ENCODE measurements around the gene POLR2M.

POLR2M gene

DNA sequence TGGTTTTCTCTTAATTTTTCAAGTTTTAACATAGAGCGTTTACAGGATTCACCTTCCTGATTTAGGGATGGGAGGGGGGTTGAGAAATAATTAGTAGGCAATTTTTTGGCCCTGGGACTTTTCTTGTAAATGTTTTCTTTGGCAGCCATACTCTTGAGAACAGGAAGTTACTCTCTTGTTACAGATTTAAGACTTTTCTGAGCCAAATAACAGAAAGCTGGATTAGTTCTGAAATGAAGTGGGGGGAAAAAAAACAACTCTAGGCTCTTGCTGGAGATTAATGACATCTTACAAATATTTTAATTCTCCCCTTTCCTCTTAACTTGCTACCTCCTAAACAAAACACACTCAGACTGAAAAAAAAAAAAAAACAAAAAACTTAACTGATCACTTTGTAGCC lies 13.8 kb upstream of the POLR2M start:
- DNase-seq (ENCODE audit: low spot score): no peak

DNA sequence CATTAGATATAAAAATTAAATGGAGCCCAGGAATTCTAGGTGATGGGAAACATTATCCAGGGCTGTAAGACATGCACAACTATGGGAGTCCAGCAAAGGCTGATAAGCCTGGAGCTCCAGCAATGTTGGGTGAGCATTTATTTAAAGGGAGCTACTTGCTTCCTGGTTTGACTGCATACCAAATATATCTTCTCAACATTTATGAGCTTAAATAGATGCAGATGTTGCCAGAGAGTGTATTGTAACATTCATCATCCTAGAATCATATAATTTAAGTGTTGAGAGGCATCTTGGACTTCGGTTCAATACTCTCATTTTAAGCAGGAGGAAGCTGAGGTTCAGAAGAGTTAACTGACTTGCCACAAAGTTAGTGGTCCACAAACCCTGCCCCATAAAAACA lies 12.2 kb upstream of the POLR2M start:
- no peak for DNase-seq (ENCODE audit: low spot score)

DNA sequence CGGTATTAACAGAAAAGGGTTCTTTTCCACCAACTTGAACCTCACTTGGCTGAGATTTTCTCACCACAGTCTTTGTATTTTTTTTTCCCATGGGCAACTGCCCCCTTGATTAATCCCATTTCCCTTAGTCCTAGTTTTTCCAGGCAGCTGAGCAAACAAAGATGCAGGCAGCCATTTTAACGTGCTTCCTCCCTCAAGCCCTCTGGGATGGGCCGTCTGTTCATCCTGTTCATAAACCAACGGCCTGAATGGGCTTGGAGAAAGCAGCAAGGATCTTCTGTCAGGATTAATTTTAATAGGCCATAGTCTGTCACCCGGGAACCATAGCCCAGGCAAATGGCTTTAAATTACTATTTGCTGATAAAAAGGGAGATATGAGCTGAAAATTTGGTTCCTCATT lies 10.4 kb upstream of the POLR2M start:
- DNase-seq (ENCODE audit: low spot score): no peak

DNA sequence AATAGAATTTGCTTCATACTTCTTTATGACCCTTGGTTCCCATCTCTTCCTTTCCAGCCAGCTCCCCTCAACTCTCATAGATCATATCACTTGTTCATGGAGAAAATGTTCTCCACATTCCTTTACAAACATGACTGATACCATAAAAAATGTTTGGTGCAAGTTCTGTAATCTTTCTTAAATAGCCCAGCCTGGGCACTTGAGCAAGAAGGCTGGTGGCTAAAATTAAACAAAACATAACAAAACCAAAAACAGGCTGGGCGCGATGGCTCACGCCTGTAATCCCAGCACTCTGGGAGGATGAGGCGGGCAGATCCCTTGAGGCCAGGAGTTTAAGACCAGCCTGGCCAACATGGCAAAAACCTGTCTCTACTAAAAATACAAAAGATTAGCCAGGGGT lies 8.9 kb upstream of the POLR2M start:
- no peak for DNase-seq (ENCODE audit: low spot score)

DNA sequence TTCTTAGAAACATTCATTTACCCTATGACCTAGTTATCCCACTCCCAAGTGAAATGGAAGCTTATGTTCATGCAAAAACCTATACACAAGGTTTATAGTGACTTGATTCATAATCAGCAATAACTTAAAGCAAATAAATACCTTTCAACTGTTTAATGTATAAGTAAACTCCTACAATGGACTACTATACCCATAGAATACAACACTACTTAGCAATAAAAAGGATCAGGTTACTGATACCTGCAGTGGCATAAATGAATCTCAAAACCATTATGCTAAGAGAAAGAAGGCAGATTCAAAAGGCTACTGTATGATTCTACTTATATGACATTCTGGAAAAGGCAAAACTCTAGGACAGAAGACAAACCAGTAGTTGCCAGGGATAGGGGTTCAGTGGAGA lies 8.3 kb upstream of the POLR2M start:
- no peak for DNase-seq (ENCODE audit: low spot score)

DNA sequence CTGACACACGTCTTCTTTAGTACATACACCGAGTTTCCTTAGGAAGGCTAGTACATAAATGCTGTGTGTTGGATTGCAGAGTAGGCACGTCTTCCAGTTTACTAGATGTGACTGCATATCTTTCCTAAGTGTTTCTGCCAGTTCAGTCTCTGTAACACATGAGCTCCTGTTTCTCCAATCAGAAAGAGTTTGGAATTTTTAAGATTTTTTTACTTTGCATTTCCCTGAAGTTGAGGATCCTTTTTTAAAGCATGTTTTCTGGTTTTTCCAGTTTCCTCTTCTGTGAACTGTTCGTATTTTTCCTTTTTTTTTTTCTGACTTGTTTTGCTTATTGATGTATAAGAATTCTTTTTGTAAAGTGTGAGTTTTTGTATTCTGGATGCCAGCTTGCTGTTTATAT lies 7.5 kb upstream of the POLR2M start:
- DNase-seq (ENCODE audit: low spot score): no peak

DNA sequence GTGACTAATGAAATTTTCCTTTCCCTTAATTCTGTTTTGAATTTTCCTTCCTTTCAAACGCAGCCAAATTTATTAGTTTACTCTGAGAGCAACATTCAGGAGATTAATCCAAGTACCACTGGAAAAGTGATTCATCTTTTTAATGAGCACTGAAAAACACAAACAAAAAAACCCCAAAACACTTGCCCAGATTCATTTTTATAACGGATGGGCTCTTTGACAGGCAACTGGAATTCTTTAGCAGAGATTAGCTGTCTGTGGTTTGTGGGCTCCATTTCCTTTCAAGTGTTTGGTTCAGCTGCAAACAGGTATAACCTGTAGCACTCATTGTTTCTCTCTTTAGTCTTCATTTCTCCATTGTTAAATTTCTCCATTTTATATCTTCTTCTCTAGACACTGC lies 3.1 kb upstream of the POLR2M start:
- no peak for DNase-seq (ENCODE audit: low spot score)

DNA sequence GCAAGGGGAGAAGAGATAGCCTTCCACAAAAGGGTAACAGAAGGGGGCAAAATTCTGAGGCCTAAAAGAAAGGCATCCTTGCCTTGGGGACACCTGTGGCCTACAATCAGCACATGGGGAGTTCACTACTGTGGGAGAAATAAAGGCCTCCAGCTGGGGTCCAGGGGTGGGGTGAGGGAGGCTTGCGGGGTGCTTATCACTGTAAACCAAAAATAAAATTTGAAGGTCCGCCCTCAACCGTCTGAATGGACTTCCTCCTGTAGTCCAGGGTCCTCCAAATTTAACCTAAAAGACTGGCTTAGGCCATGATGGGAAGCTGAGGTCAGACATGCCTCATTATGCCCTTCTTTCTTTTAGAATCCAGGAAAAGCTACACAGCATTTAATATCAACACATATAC lies 2.1 kb upstream of the POLR2M start:
- no peak for DNase-seq (ENCODE audit: low spot score)

DNA sequence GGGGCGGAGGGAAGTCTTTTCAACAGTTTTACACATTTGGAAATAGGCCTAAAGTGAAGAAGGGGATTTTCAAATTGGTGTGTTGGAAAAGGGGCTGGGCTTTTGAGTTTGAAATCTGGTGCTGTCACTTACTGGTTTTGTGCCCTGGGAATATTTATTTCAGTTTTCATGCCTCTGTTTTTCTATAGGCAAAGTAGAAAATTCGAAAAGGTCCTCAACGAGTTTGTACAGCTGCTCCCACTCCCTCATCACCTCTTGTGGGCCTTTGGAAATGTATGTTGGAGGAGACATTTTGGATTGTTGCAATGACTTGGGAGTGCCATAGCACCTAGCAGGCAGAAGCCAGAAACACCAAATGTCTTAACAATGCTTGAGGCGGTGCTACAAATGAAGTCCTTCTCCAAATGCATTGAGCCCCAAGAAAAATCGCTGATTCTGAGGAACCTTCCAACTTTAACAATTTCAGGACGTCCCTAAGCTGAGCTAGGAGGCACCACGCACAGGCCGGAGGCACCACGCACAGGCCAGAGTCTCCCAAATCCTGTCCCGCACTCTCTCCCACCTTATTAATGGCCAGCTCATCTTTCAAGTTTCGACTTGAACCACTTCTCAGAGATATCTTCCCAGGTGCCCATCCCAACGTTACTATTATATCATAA lies 639 bp upstream of the POLR2M start:
- no peak for DNase-seq (ENCODE audit: low spot score)

DNA sequence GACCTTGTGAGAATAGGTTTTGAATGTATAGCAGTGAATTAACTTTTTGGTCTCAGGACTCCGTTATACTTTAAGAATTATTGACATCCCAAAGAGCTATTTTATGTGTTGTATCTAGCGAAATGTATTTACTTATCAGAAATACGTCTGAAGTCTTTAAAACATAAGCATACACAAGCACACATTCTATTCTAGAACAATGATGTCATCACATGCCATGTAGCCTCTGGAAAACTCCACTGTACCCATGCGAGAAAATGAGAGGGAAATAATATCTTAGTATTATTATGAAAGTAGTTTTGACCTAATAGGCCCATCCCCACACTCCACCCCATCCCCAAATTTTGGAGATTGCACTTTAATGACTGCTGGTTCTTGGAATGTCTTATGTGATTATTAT lies 1.5 kb downstream of the POLR2M start:
- DNase-seq (ENCODE audit: low spot score): no peak

DNA sequence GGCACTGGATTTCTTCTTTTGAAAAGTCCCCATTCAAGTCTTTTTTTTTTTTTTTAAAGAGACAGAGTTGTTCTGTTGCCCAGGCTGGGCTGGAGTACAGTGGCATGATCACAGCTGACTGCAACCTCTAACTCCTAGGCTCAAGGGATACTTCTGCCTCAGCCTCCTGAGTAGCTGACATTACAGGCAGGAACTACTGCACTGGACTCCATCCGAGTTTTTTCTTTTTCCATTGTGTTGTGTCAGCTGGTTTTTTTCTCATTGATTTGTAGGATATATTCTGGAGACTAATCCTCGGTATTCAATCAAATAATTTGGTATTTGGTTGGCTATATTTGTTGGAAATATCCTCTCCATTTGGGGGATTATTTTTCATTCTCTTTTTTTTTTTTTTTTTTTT lies 11.8 kb downstream of the POLR2M start:
- DNase-seq (ENCODE audit: low spot score): no peak

DNA sequence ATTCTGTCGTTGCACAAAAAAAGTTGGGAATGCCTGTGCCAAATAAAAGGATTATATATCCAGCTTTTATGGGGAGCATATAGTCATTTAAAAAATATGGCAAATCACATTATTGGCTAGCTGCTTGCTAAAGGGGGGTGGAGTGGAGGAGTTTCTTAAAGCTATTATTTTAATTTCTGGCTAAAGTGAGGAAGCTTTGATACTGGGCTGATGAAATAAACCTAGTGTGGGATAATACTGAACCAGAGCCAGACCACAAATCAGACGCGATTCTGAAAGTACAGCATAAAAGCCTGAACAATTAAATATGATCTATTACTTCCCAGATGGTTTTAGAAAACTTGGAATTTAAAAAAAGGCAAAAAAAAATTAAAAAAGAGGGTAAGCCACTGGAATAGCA lies 14.4 kb downstream of the POLR2M start:
- no peak for DNase-seq (ENCODE audit: low spot score)

DNA sequence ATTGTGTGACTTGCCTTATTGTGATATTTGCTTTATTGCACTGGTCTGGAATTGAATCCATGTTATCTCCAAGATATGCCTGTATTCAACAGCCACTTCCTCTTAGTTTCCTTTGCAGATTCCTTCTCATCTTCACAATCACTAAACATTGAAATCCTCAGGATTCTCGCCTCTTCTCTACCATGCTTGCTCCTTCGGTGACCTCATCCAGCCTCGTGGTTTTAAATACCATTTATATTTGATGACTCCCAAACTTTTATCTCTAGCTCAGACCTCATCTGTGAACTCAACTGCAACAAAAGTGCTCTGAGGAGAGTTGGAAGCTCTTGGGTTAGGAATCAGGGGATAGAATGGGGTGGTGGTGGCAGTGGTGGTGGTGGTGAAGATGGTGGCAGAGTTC lies 19.9 kb downstream of the POLR2M start:
- DNase-seq (ENCODE audit: low spot score): no peak

DNA sequence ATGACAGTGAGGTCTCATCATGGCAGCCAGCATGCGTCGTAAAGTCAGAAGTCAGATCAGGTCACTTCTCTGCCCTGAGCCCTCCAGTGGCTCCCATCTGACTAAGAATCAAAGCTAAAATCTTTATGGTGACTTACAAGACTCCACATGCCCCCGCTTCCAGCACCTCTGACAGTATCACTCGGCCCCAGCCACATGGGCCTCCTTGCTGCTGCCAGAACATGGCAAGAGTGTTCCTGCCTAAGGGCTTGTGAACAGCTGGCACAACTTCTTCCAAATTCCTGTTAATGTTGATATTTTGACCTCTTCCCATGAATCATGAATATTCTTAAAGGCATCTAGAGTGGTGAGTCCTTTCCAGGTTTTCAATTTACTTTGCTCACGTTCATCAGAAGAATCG lies 20.5 kb downstream of the POLR2M start:
- no peak for DNase-seq (ENCODE audit: low spot score)

DNA sequence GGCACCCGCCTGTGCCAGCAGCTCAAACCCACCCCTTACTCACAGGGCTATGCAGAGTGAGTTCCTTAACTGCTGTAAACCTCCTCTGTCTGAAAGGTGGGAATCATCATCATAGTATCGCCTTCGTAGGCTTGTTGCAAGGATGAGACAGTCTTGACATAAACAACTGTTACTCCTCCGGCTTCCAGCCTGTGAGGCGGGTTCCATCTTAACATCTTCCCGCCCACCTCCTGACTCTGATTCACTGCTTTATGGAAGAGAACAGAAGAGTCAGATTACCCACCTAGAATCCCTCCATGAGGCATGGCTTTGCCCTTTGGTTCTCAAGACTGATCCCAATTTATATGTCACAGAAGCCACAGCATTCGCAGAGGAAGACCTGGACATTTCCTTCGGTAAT lies 21.9 kb downstream of the POLR2M start:
- DNase-seq (ENCODE audit: low spot score): no peak

DNA sequence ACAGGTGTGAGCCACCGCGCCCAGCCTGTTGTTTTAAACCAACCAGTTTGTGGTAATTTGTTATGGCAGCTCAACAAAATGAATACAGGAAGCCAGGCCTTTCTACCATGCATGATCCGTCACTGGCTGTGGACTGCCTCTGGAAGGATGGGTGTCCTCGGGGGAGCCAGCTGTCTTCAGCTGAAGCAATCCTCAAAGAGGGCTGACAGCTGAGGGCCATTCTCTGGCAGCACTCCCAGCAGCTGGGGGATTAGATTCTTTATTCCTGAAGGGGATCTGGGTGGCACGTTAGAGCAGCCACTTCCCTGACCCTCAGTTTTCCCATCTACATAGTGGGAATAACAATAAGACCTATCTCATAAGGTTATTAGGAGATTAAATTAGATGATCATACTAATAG lies 24.4 kb downstream of the POLR2M start:
- DNase-seq (ENCODE audit: low spot score): no peak

DNA sequence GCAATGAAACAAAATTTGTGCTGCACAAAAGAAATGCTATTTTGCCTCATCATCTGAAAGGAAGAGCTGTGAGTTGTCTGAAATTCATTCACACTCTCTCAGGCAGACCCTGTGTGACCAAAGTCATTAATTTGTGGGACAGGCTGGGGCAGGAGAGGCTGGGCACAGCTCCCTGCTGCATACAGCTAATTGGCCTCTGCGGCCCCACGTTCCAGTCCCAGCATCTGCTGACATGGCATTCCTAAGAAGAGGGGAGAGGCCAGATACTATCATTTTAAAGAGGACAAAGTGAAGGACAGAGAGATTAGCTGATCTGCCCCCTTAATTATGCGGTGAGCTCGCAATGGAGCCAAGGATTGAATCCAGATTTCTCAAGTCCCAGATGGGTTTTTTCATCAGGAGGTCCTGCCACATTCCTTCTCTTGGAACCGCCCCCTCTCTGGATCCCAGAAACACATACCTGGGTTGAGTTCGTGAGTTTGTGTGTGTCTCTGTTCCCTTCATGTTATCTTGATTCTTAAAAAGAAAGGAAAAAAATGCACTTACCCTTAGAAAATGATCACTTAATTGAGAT lies 25.1 kb downstream of the POLR2M start:
- no peak for DNase-seq (ENCODE audit: low spot score)

DNA sequence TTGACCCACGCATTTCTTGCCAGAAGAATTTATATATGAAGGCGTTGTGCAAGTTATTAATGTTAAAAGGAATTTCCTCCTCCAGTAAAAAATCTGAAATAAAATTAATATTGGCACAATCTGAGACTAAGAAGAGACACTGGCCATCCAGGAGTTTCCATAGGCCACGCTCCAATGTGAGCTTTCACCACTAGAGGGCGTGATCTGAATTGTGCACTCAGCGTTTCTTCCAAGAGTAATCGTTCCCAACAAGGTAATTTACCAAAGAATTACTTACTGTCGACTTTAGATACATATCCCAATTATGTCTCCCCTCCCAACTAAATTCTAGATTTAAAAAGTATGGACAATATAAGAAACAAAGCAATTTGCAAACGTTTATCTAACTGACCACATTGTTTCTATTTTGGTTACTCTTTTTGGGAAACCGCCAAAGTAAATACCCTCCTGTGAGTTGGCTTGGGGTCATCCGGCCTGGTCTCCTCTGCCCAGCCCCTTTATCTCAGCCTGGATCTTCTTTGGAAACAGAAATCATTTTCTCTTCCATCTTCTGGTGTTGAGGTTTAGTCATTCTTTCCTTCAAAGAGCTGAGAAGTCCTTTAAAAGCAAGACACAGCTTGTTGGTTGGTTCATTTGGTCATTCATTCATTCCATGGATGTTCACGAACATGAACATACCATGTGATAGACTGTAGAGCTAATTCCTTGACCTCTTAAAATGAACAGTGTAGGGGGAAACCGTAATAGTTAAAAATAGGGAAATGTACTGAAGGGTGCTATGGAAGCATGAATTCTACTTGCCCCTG lies 26.2 kb downstream of the POLR2M start:
- DNase-seq (ENCODE audit: low spot score): no peak

DNA sequence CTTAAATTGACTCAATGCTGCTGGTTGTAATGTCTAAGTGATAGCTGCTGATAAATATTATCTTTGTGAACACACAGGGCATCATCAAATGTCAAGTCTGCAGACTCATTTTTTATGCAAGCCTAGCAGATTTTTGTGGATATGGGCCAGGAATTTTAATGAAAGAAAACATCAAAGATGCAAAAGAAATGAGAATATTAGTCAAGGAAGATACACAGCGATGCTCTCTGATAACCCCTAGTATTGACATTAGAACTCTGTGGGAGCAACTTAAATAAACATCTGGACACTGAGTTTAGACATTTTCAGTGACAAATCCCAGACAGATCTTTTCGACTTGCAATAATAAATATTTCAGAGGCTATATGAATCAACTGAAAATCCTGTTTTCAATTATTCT lies 28.3 kb downstream of the POLR2M start:
- no peak for DNase-seq (ENCODE audit: low spot score)

DNA sequence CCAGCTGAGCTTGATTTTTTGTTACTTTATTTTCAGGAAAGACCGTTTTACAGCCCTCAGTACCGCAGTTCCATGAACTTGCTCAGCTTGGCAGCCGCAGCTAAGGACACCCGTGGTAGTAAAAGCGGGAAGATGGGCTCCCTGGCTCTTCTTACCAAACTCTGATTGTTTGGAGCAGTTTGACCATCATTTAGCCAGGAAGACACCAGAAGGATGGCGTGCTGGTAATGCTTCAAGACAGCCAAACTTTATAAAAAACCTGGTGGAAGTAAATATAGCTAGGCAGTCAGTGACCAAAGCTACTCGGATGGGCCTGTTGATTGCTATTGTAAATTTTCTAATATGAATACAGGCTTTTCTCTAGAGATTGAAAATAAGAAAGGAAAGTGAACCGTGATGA lies 28.9 kb downstream of the POLR2M start:
- no peak for DNase-seq (ENCODE audit: low spot score)

DNA sequence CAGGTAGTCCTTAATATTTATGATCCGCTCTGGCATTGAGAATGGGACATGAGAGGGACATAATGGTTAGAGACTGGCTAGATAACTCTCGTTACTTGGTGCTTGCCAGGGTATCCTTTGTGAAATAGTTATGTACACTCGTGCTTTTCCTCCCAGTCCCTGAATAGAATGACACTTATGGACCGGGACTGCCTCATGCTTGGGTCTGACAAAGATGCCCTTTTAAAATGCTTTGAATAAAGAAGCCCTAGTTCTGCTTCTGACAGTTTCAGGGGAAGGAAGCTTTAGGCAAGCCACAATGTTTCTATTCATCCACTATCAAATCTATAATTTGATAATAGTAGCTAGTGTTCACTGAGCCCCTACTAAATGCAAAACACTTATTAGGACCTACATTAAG lies 29.4 kb downstream of the POLR2M start:
- DNase-seq (ENCODE audit: low spot score): no peak

DNA sequence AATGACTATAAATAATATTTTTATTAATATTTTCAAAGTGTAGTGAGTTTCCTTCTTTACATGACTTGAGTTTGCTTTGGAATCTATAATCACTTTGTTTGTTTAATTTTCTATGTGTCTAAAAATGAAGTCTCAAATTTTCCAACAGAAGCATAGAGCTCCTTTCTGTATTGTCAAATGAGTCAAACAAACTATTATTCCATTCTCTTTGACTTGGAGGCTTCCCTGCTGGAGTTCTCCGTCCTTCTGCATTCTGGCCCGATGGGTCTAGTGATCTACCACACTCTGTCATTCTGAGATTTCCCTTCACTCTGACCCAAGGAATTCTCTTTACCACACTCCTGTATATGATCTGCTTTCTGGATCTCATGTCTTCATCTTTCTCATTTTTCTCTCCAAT lies 30.1 kb downstream of the POLR2M start:
- no peak for DNase-seq (ENCODE audit: low spot score)

DNA sequence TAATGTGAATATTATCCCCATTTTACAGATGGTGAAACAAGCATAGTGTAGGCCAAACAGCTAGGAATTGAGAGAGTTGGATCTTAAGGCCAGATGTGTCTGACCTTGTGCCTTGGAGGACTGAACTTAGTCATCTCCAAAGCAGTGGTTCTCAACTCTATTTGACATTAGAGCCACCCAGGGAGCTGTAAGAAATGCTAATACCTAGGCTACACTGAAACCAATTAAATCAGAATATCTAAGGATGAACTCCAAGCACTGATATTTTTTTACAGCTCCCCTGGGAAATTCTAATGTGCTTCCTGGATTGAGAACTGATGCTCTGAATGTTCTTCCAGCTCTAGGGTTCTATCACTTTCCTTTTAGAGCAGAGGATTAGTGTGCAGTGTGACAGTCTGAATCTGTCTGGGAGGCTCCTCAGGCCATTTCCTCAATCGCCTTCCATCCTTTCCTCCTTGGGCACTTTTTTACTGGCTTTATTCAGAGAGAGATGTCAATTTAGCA lies 32.3 kb downstream of the POLR2M start:
- DNase-seq (ENCODE audit: low spot score): no peak

DNA sequence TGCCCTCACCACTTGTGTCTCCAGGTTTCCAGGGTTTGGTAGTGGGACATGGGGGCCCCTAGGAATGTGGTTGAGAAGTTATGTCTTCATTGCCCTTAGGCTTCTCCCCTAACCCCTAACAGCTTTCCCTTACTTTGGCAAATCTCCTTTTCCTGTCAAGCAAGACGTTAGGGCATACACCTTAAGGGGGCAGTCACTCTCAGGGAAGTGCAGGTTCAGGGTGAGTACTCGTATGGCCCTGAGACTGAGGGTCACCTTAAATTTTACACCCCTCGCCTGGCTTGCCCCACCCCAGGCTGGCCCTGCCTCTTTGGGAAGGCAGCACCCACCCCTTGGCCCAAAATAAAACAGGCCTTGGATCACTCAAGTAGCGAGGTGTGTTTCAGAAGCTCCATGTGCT lies 33.5 kb downstream of the POLR2M start:
- DNase-seq (ENCODE audit: low spot score): no peak
